Stimulated activated CD4-positive, alpha-beta T cell treated with anti-CD3 and anti-CD28 coated beads, Interleukin-4, amount 100 ng/mL, for 1 hour (primary cell): ENCODE data around the gene CPSF4L.
"Not testable (repeated sequence)": the region's sequence is repeated elsewhere in the genome, so short reads cannot be mapped to it uniquely, and the experiment has no call there.

Experiments used
- DNase-seq: peaks from one replicate; pipeline ENCODE4 v3.0.0-alpha.2; 2020

The CPSF4L gene, protein sequence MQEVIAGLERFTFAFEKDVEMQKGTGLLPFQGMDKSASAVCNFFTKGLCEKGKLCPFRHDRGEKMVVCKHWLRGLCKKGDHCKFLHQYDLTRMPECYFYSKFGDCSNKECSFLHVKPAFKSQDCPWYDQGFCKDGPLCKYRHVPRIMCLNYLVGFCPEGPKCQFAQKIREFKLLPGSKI

DNA sequence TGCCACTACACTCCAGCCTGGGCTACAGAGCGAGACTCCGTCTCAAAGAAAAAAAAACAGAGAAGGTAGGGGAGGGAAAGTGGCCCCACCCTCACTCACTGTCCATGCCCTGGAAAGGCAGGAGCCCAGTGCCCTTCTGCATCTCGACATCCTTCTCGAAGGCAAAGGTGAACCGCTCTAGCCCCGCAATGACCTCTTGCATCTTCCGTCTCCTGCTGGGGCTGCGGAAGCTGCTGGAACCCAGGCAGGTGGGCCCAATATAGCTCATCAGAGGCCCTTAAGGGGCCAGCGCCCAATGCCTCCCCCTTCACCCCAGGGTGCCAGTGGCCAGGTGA is at the start of gene CPSF4L:
Gene CPSF4L (minus strand): TSS at position 264 of the 335 bp plus-strand sequence. CDS start 62 bp downstream, at position 202.
- DNase-seq: no peak

- DNase-seq: peak; percentile 5
Measured at GRCh38 chr17:73311428-73311780, 49.7 kb upstream of the CPSF4L start.

- no peak for DNase-seq
Measured at GRCh38 chr17:73309727-73310596, 48.3 kb upstream of the CPSF4L start.

DNA sequence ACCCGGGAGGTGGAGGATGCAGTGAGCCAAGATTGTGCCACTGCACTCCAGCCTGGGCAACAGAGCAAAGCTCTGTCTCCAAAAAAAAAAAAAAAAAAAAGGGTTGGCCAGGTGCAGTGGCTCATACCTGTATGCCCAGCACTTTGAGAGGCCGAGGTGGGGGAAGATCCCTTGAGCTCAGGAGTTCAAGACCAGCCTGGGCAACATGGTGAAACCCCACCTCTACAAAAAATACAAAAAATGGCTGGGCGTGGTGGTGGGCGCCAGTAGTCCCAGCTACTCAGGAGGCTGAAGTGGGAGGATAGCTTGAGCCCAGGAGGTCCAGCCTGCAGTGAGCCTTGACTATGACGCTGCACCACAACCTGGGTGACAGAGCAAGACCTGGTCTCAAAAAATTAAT is 47.3 kb upstream of the CPSF4L start:
- not testable (repeated sequence) for DNase-seq

- DNase-seq: no peak
Measured at GRCh38 chr17:73308017-73308823, 46.5 kb upstream of the CPSF4L start.

DNA sequence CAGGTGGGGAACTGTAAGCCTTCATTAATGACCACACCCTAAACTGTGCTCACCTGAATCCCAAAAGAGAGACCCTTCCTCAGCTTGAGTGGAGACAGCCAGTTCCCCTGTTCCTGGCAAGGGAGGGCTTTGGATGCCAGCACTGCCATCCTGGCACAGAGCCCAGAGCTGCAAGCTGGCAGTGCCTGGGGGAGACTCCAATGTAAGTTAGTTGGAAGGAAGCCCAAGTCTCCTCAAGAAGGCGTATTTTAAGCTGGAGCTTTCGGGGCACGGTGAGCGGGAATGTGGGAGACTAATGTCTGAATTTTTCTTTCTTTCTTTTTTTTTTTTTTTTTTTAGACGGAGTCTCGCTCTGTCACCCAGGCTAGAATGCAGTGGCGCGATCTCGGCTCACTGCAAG is 45.5 kb upstream of the CPSF4L start:
- no peak for DNase-seq

DNA sequence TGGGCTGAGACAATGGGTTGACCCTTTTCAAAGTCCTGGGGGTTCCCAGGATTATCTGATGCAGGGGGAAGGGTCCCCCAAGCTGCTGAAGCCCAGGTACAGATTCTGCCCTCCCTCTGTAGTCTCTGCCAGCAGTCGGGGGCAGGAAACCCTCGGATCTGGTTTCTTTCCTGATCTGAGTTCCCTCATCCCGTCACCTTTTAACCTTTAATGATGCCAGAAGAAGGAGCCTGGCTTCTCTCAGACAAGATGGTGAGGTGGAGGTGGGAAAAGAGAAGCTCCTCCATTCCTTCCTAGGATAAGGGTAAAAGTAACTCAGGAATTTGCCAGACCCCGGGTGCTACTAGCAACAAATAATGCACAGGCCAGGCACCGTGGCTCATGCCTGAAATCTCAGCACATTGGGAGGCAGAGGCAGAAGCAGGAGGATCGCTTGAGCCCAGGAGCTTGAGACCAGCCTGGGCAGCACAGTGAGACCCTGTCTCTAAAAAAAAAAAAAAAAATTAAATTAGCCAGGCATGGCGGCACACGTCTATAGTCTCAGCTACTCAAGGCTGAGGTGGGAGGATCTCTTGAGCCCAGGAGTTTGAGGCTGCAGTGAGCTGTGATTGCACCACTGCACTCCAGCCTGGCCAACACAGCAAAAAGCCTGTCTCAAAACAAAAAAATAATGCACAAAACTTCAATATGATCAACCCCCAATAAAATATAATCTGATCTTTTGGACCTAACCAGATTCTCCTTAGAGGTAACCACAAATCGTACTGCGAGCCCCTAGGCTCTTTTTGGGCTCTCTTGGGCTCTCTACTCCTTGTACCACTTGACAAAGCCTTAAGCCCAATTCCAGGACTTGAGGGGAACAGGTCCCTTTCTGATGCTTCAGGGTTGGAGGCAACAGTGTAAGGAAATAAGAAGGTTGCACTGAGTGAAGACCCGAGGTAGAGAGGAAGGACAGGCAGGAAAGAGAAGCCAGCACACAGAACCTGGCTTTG is 44.5 kb upstream of the CPSF4L start:
- no peak for DNase-seq

GRCh38 chr17:73304971-73305812 is 43.5 kb upstream of the CPSF4L start:
- DNase-seq: no peak

DNA sequence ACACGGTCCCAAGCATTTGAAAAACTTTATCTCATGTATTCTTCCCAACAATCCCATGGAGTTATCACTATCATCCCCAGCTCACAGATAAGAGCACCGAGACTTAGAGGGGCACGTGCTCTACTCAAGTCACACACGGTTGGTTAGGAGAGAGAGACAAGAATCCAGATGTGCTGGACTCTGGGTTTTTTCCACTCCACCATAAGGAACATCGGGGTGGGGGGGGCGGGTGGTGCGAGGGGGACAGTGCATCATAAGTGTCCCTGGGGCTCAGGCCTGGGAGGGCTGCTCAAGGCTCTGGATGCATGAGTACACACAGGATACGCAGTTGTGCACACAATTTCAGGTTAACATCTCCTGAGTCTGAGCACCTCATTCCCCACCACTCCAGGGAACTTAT is 42.8 kb upstream of the CPSF4L start:
- DNase-seq: no peak

GRCh38 chr17:73302189-73302588 is 40.5 kb upstream of the CPSF4L start:
- DNase-seq: no peak

GRCh38 chr17:73301369-73301768 is 39.7 kb upstream of the CPSF4L start:
- DNase-seq: no peak

DNA sequence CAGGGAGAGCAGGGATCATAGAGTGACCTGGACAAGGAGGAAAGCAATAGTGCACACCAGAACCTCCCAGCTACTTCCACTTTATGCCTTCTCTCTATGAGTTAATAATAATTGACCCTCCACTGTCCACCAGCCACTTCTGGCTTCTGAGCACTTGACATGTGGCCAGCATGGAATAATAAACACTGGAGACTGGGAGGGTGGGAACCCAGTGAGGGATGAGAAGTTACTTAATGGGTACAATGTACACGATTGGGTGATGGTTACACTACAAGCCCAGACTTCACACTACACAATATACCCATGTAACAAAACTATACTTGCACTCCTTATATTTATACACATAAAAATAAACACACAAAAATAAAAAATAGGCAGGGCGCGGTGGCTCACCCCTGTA is 38.7 kb upstream of the CPSF4L start:
- no peak for DNase-seq

DNA sequence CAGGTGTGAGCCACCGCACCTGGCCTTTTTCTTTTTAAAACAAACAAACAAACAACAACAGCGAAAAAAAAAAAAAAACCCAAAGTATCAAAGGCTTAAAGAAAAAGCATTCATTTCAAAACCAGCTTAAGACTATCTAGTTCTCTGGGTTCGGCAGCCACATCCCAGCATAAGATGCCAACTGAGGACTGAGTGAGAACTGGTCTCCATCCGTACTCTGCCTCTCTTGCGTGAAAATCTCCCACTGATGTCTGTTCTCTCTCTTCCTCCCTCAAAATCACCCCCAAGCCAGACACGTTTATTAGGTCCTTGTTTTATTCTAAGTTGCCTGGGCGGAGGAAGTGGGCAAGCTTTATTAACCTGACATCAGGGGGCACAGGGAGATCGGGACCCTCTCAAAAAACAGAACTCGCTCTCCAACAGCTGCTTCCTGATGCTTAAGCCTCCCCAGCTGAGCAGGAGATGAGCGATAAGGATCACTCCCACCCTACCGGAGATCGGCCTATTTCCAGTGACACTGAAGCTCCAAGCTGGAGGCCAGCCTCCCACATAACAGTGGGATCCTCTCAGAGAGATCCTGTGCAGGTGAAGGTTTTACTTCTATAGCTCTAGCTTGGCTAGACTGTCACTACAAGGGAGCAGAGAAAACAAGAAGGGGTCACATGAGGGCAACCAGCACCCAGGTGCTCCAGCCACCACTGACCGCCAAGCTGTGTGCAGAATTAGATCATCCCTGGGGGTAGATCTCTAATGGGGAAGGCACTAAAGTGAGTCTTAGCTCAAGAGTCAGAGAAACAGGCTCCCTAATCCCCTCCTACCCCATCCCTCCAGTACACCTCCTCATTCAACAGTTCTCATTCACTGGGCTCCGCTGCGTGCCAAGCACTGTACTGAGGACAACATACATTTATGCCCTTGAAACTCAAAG is 36.5 kb upstream of the CPSF4L start:
- no peak for DNase-seq

DNA sequence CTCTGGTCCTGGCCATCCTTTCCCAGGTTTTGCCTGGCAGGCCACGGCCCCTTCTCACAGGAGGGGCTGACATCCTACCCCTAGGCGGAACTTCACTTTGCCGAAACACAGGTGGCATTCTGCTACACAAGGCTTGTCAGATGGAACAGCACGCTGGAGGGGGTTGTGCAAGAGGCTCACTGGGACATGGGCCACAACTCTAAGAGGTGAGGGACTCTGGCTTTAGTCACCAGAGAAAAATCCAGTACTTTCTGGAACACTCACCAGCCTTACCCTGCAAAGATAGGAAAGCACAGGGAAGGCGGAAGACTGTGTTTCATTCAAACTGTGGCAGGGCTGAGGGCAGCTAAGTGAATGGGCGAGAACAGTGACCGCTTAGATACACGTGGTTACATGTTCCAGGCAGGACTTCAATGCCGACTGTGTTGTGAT is 31.8 kb upstream of the CPSF4L start:
- no peak for DNase-seq

- no peak for DNase-seq
Measured at GRCh38 chr17:73293031-73293430, 31.4 kb upstream of the CPSF4L start.

GRCh38 chr17:73292031-73292531 is 30.4 kb upstream of the CPSF4L start:
- no peak for DNase-seq

DNA sequence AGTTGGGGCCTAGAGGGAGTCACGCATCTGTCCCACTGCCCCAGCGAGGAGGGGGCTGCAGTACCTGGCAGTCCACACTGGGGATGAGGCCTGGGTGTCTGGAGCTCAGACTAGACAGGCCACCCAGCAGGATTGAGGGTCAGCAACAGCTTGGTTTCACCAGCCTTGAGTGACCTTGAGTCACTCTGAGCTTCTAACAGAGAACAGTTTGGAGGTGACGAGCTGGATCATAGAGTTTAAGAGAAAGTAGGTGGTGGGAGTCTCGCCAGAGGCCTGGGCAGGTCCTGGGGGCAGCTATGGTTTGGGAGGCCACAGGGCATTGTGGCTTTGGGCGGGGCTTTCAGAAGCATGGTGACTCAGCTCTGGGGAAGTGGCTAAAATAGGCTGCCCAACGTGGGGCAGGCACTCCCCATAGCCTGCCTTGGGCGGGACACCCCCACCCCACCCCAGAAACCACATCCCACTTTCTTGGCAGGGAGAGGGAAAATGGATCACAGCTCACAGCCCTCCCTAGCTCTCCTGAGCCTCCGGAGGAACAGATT is 29.7 kb upstream of the CPSF4L start:
- no peak for DNase-seq

- DNase-seq: no peak
Measured at GRCh38 chr17:73290399-73291259, 28.9 kb upstream of the CPSF4L start.
